ENCODE measurements around the gene RTP4.

GRCh38 chr3:187358068-187358467 lies 10.1 kb upstream of the RTP4 start:
- TF ChIP-seq TAF1 (IDR thresholded peaks at IDR 0.05; ENCODE audit: borderline replicate concordance, insufficient read depth, low read length): no peak
- TF ChIP-seq POLR2AphosphoS5 (IDR thresholded peaks at IDR 0.05; ENCODE audit: low read depth, low read length): no peak
- TF ChIP-seq, protein P1, sequence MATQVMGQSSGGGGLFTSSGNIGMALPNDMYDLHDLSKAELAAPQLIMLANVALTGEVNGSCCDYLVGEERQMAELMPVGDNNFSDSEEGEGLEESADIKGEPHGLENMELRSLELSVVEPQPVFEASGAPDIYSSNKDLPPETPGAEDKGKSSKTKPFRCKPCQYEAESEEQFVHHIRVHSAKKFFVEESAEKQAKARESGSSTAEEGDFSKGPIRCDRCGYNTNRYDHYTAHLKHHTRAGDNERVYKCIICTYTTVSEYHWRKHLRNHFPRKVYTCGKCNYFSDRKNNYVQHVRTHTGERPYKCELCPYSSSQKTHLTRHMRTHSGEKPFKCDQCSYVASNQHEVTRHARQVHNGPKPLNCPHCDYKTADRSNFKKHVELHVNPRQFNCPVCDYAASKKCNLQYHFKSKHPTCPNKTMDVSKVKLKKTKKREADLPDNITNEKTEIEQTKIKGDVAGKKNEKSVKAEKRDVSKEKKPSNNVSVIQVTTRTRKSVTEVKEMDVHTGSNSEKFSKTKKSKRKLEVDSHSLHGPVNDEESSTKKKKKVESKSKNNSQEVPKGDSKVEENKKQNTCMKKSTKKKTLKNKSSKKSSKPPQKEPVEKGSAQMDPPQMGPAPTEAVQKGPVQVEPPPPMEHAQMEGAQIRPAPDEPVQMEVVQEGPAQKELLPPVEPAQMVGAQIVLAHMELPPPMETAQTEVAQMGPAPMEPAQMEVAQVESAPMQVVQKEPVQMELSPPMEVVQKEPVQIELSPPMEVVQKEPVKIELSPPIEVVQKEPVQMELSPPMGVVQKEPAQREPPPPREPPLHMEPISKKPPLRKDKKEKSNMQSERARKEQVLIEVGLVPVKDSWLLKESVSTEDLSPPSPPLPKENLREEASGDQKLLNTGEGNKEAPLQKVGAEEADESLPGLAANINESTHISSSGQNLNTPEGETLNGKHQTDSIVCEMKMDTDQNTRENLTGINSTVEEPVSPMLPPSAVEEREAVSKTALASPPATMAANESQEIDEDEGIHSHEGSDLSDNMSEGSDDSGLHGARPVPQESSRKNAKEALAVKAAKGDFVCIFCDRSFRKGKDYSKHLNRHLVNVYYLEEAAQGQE (IDR thresholded peaks at IDR 0.05; ENCODE audit: insufficient read depth in 1 of 2, low read depth in 2 of 2, low read length in 2 of 2): no peak
- no peak for TF ChIP-seq SIN3A (IDR thresholded peaks at IDR 0.05; ENCODE audit: borderline replicate concordance, insufficient read depth, low read length)
